Stimulated activated CD4-positive, alpha-beta T cell treated with anti-CD3 and anti-CD28 coated beads, TNF-alpha, amount 100 ng/mL, for 24 hours (primary cell): ENCODE results near the gene ISX.
A peak's percentile ranks its signal among the peaks of the same experiment; 100 is the strongest.
"Not testable (repeated sequence)": the region's sequence is repeated elsewhere in the genome, so short reads cannot be mapped to it uniquely, and the experiment has no call there.

ENCODE experiments used
- DNase-seq, 3 experiments: peaks; one replicate each; pipeline ENCODE4 v3.0.0-alpha.2; 2020; ENCODE audit warnings: low read depth in 3 of 3

ISX gene

GRCh38 chr22:35065796-35066218 is at the start of gene ISX:
Gene ISX, plus strand, starts transcription at chr22:35066158. Its CDS starts 930 bp downstream, at chr22:35067088.
- DNase-seq: no peak

- DNase-seq: no peak
Observed at GRCh38 chr22:35016909-35017308, 49.0 kb upstream of the ISX start.

- no peak for DNase-seq
Observed at GRCh38 chr22:35018995-35019394, 47.0 kb upstream of the ISX start.

GRCh38 chr22:35020517-35020916 is 45.4 kb upstream of the ISX start:
- DNase-seq: no peak

GRCh38 chr22:35021161-35021560 is 44.8 kb upstream of the ISX start:
- DNase-seq: no peak

DNA sequence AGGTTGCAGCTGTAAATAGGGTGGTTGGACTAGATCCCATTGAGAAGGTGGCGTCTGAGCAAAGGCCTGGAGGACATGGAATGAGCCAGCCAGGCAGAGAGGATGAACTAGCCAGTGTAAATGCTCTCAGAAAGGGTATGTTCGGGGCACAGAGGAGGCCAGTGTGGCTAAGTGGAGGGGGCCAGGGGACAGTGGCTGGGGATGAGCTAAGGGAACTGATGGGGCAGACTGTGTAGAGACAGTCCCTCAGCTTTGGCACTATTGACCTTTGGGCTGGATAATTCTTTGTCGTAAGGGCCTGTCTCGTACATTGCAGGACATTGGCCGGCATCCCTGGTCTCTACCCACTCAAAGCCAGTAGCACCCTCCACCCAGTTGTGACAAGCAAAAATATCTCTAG is 43.7 kb upstream of the ISX start:
- DNase-seq: no peak

GRCh38 chr22:35023692-35024363 is 42.1 kb upstream of the ISX start:
- DNase-seq: peak; percentile 10 to 68 (median 42)

DNA sequence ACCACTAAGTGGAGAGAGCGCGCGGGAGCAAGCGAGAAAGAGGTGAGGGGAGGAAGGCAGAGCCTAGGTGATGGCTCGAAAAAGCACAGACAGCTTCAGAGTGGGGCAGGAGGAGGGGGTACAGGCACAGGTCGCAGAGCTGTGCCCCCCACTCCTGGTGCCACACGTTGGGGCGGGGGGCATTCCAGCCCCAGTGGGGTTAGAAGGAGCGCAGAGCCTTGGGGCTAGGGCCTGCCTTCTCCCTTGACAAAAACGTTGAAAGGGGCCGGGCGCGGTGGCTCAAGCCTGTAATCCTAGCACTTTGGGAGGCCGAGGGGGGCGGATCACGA is 41.6 kb upstream of the ISX start:
- no peak for DNase-seq

GRCh38 chr22:35030112-35030511 is 35.8 kb upstream of the ISX start:
- not testable (repeated sequence) for DNase-seq

- no peak for DNase-seq
Observed at GRCh38 chr22:35032571-35032970, 33.4 kb upstream of the ISX start.

DNA sequence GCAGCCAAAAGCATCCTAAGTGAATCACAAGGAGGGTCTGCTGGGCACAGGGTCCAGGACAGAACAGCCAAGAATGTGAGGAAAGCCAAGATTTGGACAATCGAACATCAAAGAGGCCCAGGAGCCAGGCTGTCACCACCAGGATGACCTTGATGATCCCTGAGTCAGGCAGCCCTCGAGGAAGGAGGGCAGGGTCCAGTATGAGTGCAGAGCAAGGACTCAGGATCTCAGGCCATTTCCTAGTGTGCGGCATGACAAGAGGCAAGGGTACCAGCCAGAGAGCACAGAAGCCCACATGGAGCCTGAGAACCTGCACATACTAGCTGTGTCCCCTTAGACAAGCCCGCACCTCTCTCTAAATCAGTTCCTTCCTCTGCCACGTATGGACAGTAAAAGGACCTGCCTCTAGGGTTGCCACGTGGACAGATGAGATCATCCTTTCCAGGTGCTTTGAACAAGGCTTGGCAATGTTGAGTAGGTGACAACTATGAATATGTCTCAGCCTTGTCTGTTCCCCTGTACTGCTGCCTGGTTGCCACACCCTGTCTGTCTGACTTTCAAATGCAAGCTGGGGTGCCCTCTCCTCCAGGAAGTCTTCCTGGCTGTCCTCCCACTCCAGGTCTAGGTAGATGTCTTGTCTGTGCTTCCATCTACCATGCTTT is 32.2 kb upstream of the ISX start:
- DNase-seq: no peak

DNA sequence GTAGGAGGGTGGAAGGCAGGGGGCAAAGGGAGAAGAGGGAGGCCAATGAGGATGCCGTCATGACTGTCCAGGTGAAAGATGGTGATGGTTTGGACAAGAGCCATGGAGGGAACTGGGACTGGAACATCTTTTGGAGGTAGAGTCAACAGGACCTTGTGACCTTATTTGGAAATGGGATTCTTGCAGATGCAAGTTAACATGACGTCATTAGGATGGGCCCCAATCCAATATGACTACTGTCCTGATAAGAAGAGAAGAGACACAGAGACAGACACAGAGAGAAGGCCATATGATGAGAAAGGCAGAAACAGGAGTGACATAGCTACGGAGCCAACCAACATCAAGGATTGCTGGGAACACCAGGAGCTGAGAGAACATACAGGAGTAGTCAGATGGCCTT is 31.0 kb upstream of the ISX start:
- no peak for DNase-seq

DNA sequence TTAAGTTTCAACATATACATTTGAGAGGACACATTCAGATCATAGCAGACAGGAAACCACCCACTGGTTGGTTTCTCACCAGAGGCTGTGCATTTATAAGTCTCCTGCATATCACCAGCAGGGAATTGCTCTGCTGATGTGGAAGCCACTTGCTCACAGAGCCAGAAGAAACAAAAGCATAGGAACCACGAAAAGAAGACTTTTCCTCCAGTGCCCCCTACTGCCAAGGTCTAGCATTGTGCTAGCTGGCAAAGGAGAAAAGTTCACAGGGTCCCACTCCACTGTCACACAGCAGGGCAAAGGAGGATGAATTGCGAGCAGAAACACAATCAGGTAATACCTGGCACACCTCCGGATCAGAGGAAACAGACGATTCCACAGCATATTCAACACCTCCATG is 28.9 kb upstream of the ISX start:
- DNase-seq: no peak

- no peak for DNase-seq
Observed at GRCh38 chr22:35039625-35040024, 26.3 kb upstream of the ISX start.

- no peak for DNase-seq
Observed at GRCh38 chr22:35043252-35043933, 22.6 kb upstream of the ISX start.

- no peak for DNase-seq
Observed at GRCh38 chr22:35043934-35044319, 22.0 kb upstream of the ISX start.

GRCh38 chr22:35044607-35045390 is 21.2 kb upstream of the ISX start:
- DNase-seq: no peak

GRCh38 chr22:35045451-35045850 is 20.5 kb upstream of the ISX start:
- no peak for DNase-seq

DNA sequence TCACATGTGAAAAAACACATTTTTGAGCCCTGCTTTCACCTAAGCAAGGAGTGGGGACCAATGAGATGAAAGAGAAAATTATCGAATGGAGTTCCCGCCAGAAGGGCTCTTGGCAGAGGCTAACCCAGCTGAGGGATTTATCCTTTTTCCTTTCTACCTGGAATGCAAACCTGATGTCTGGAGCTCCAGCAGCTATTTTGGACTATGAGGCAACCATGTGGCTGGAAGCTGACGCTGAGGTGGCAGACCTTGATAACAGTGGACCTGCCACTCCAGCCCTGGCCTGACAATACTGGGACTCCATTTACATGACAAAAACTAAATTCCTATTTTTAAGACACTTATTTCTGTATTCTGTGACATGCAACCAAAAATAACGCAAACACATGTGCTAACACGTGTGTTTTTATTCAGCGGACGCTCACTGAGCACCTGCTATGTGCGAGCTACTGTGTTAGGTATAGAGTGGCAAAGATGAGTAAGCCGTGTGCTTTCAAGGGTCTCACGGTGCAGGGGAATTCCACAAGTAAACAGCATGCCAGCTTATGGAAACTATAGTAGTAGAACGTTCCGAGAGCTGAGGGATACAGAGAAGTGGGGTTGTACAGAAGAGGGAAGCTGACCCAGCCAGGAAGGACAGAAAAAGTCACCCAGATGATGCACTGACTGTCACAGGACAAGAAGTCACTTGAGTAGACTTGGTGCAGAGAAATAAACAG is 19.1 kb upstream of the ISX start:
- DNase-seq: no peak

GRCh38 chr22:35050038-35050437 is 15.9 kb upstream of the ISX start:
- DNase-seq: not testable (repeated sequence)

DNA sequence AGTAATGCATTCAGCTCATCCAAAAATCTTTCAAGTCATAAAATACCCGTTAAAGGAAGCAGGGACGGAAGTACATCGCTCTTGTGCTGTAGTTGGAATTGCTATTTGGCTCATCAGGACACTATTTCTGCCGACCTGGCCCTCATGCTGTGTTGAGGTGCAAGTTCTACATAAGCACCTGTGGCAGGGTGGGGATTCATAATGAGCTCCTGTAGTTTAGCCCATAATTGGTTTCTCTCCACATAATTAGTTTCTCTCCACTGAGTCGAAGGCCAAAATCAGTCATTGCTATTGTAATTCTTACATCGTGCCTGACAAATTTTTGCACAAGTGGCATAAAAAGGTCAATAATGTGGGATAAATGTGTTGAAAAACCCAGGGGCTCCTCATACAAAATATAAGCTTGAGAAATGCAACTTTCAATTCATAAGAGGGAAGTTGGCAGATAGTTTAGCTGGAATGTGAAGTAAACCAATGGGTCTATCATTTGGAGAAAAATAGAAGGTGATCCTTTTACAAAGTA is 14.9 kb upstream of the ISX start:
- no peak for DNase-seq

- no peak for DNase-seq
Observed at GRCh38 chr22:35051791-35052190, 14.2 kb upstream of the ISX start.
